ENCODE results near the gene ADSS1. TPM values are rescaled to one million over a fixed set of nuclear protein-coding genes. Genes with fewer than 3 reads are reported as not detected.
"Not testable (repeated sequence)": the region's sequence is repeated elsewhere in the genome, so short reads cannot be mapped to it uniquely, and the experiment has no call there.

Gene ADSS1
- total RNA-seq, 1 donor from 2014 or later = 89.8 TPM

GRCh38 chr14:104724407-104724980 lies 465 bp downstream of the ADSS1 start:
- H3K27ac ChIP-seq (ENCODE audit: low read depth, low read length) = peak overlapping the region; percentile 98
- H3K36me3 ChIP-seq (ENCODE audit: control insufficient read depth in 3 of 3, insufficient read depth in 3 of 3, low read length in 3 of 3) = peaks cover 5 to 13% (median 6%) of the 10 kb centered on the region in 3 donors
- peak overlapping the region; percentile 71 to 83 (median 82) for H3K4me3 ChIP-seq (ENCODE audit: low read length in 3 of 3)
- H3K9me3 ChIP-seq (ENCODE audit: control insufficient read depth in 3 of 3, low read length in 3 of 3) = no peaks in the 10 kb centered on the region
- H3K9ac ChIP-seq (ENCODE audit: low read depth in 1 of 3, low read length in 3 of 3) = peak overlapping the region; percentile 91 to 98 (median 92)
- peaks cover 73 to 83% (median 75%) of the 10 kb centered on the region in 3 donors for H3K4me1 ChIP-seq (ENCODE audit: control insufficient read depth in 3 of 3, insufficient read depth in 3 of 3, low read length in 3 of 3)
- no peaks in the 10 kb centered on the region for H3K27me3 ChIP-seq (ENCODE audit: control insufficient read depth in 3 of 3, insufficient read depth in 3 of 3, low read length in 3 of 3)

- Histone ChIP-seq H3K27me3 (ENCODE audit: control insufficient read depth in 3 of 3, insufficient read depth in 3 of 3, low read length in 3 of 3) (no peaks in the 10 kb centered on the region), H3K9ac (ENCODE audit: low read depth in 1 of 3, low read length in 3 of 3) (peak overlapping the region; percentile 91 to 98 (median 92)), H3K36me3 (ENCODE audit: control insufficient read depth in 3 of 3, insufficient read depth in 3 of 3, low read length in 3 of 3) (peaks cover under 1 to 8% (median under 1%) of the 10 kb centered on the region in 3 donors), H3K4me1 (ENCODE audit: control insufficient read depth in 3 of 3, insufficient read depth in 3 of 3, low read length in 3 of 3) (peaks cover 77 to 81% (median 78%) of the 10 kb centered on the region in 3 donors), H3K9me3 (ENCODE audit: control insufficient read depth in 3 of 3, low read length in 3 of 3) (no peaks in the 10 kb centered on the region), H3K4me3 (ENCODE audit: low read length in 3 of 3) (peak overlapping the region; percentile 71 to 83 (median 82)), H3K27ac (ENCODE audit: low read depth, low read length) (peak overlapping the region; percentile 98)
These were observed 1.1 kb downstream of the ADSS1 start for GRCh38 chr14:104724981-104725771.

GRCh38 chr14:104725772-104726548 lies 1.9 kb downstream of the ADSS1 start:
- Histone ChIP-seq H3K27ac (ENCODE audit: low read depth, low read length) (peak overlapping the region; percentile 98), H3K36me3 (ENCODE audit: control insufficient read depth in 3 of 3, insufficient read depth in 3 of 3, low read length in 3 of 3) (peaks cover 0 to 7% (median 0%) of the 10 kb centered on the region in 3 donors), H3K4me1 (ENCODE audit: control insufficient read depth in 3 of 3, insufficient read depth in 3 of 3, low read length in 3 of 3) (peaks cover 81 to 88% (median 84%) of the 10 kb centered on the region in 3 donors), H3K9me3 (ENCODE audit: control insufficient read depth in 3 of 3, low read length in 3 of 3) (no peaks in the 10 kb centered on the region), H3K4me3 (ENCODE audit: low read length in 3 of 3) (peak overlapping the region; percentile 71 to 83 (median 82)), H3K27me3 (ENCODE audit: control insufficient read depth in 3 of 3, insufficient read depth in 3 of 3, low read length in 3 of 3) (no peaks in the 10 kb centered on the region), H3K9ac (ENCODE audit: low read depth in 1 of 3, low read length in 3 of 3) (peak overlapping the region; percentile 91 to 98 (median 92))

- H3K9ac ChIP-seq (ENCODE audit: low read depth in 1 of 3, low read length in 3 of 3) = peak overlapping the region; percentile 91 to 98 (median 92)
- no peaks in the 10 kb centered on the region for H3K9me3 ChIP-seq (ENCODE audit: control insufficient read depth in 3 of 3, low read length in 3 of 3)
These were observed 2.8 kb downstream of the ADSS1 start for GRCh38 chr14:104726600-104727451.

GRCh38 chr14:104728631-104729030 lies 4.6 kb downstream of the ADSS1 start:
- Histone ChIP-seq H3K9ac (ENCODE audit: low read depth in 1 of 3, low read length in 3 of 3) (peak overlapping the region in 2 of 3 donors; percentile 70 to 98), H3K4me3 (ENCODE audit: low read length in 3 of 3) (peak overlapping the region in 1 of 3 donors; percentile 45), H3K27me3 (ENCODE audit: control insufficient read depth in 3 of 3, insufficient read depth in 3 of 3, low read length in 3 of 3) (no peaks in the 10 kb centered on the region), H3K4me1 (ENCODE audit: control insufficient read depth in 3 of 3, insufficient read depth in 3 of 3, low read length in 3 of 3) (peaks cover 85 to 91% (median 89%) of the 10 kb centered on the region in 3 donors), H3K9me3 (ENCODE audit: control insufficient read depth in 3 of 3, low read length in 3 of 3) (no peaks in the 10 kb centered on the region), H3K36me3 (ENCODE audit: control insufficient read depth in 3 of 3, insufficient read depth in 3 of 3, low read length in 3 of 3) (peaks cover 0 to 7% (median 0%) of the 10 kb centered on the region in 3 donors), H3K27ac (ENCODE audit: low read depth, low read length) (no peak overlapping the region)

More at GRCh38 chr14:104726600-104727451, 2.8 kb downstream of the ADSS1 start:
- H3K4me1 ChIP-seq (ENCODE audit: control insufficient read depth in 3 of 3, insufficient read depth in 3 of 3, low read length in 3 of 3) = peaks cover 84 to 91% (median 87%) of the 10 kb centered on the region in 3 donors
- no peaks in the 10 kb centered on the region for H3K27me3 ChIP-seq (ENCODE audit: control insufficient read depth in 3 of 3, insufficient read depth in 3 of 3, low read length in 3 of 3)
- H3K27ac ChIP-seq (ENCODE audit: low read depth, low read length) = peak overlapping the region; percentile 98
- H3K4me3 ChIP-seq (ENCODE audit: low read length in 3 of 3) = peak overlapping the region in 2 of 3 donors; percentile 82 to 83
- H3K36me3 ChIP-seq (ENCODE audit: control insufficient read depth in 3 of 3, insufficient read depth in 3 of 3, low read length in 3 of 3) = peaks cover 0 to 7% (median 0%) of the 10 kb centered on the region in 3 donors

GRCh38 chr14:104729176-104729834 lies 5.3 kb downstream of the ADSS1 start:
- H3K36me3 ChIP-seq (ENCODE audit: control insufficient read depth in 3 of 3, insufficient read depth in 3 of 3, low read length in 3 of 3); H3K27me3 ChIP-seq (ENCODE audit: control insufficient read depth in 3 of 3, insufficient read depth in 3 of 3, low read length in 3 of 3); H3K9me3 ChIP-seq (ENCODE audit: control insufficient read depth in 3 of 3, low read length in 3 of 3): not testable (repeated sequence)
- Histone ChIP-seq H3K4me3 (ENCODE audit: low read length in 3 of 3) (peak overlapping the region in 2 of 3 donors; percentile 30 to 45), H3K4me1 (ENCODE audit: control insufficient read depth in 3 of 3, insufficient read depth in 3 of 3, low read length in 3 of 3) (peaks cover 89 to 96% (median 94%) of the 10 kb centered on the region in 3 donors), H3K9ac (ENCODE audit: low read depth in 1 of 3, low read length in 3 of 3) (peak overlapping the region in 1 of 3 donors; percentile 98), H3K27ac (ENCODE audit: low read depth, low read length) (peak overlapping the region; percentile 96)

- peak overlapping the region; percentile 96 for H3K27ac ChIP-seq (ENCODE audit: low read depth, low read length)
- no peak overlapping the region for H3K4me3 ChIP-seq (ENCODE audit: low read length in 3 of 3)
- peaks cover 91 to 97% (median 95%) of the 10 kb centered on the region in 3 donors for H3K4me1 ChIP-seq (ENCODE audit: control insufficient read depth in 3 of 3, insufficient read depth in 3 of 3, low read length in 3 of 3)
- H3K9ac ChIP-seq (ENCODE audit: low read depth in 1 of 3, low read length in 3 of 3) = peak overlapping the region; percentile 14 to 77 (median 20)
- peaks cover 0 to 7% (median 0%) of the 10 kb centered on the region in 3 donors for H3K36me3 ChIP-seq (ENCODE audit: control insufficient read depth in 3 of 3, insufficient read depth in 3 of 3, low read length in 3 of 3)
- H3K9me3 ChIP-seq (ENCODE audit: control insufficient read depth in 3 of 3, low read length in 3 of 3) = no peaks in the 10 kb centered on the region
- no peaks in the 10 kb centered on the region for H3K27me3 ChIP-seq (ENCODE audit: control insufficient read depth in 3 of 3, insufficient read depth in 3 of 3, low read length in 3 of 3)
These were observed 5.8 kb downstream of the ADSS1 start for GRCh38 chr14:104729835-104730181.

- H3K27me3 ChIP-seq (ENCODE audit: control insufficient read depth in 3 of 3, insufficient read depth in 3 of 3, low read length in 3 of 3) = no peaks in the 10 kb centered on the region
- H3K4me1 ChIP-seq (ENCODE audit: control insufficient read depth in 3 of 3, insufficient read depth in 3 of 3, low read length in 3 of 3) = peaks cover 91 to 97% (median 95%) of the 10 kb centered on the region in 3 donors
- H3K27ac ChIP-seq (ENCODE audit: low read depth, low read length) = peak overlapping the region; percentile 96
- no peaks in the 10 kb centered on the region for H3K9me3 ChIP-seq (ENCODE audit: control insufficient read depth in 3 of 3, low read length in 3 of 3)
- peak overlapping the region in 2 of 3 donors; percentile 14 to 60 for H3K9ac ChIP-seq (ENCODE audit: low read depth in 1 of 3, low read length in 3 of 3)
- H3K4me3 ChIP-seq (ENCODE audit: low read length in 3 of 3) = no peak overlapping the region
- peaks cover 0 to 9% (median 0%) of the 10 kb centered on the region in 3 donors for H3K36me3 ChIP-seq (ENCODE audit: control insufficient read depth in 3 of 3, insufficient read depth in 3 of 3, low read length in 3 of 3)
These were observed 6.5 kb downstream of the ADSS1 start for GRCh38 chr14:104730487-104730886.
